ENCODE measurements around the gene WASF3.

Gene WASF3

GRCh38 chr13:26560456-26560855 lies 3.0 kb downstream of the WASF3 start:
- Histone ChIP-seq H3K27me3 (peaks cover 18% of the 10 kb centered on the region), H3K4me1 (no peaks in the 10 kb centered on the region), H3K36me3 (no peaks in the 10 kb centered on the region), H3K9ac (no peak overlapping the region), H3K27ac (no peak overlapping the region), H4K20me1 (no peaks in the 10 kb centered on the region; the same call in 1 of the 2 replicates), H3K4me2 (no peak overlapping the region), H3K4me3 (no peak overlapping the region), H3K9me3 (peaks cover 13% of the 10 kb centered on the region)
- TF ChIP-seq Cebpa-rat (IDR thresholded peaks at IDR 0.05), result no peak

- Histone ChIP-seq H3K4me2 (no peak overlapping the region), H3K9me3 (peaks cover 13% of the 10 kb centered on the region), H4K20me1 (no peaks in the 10 kb centered on the region; the same call in 1 of the 2 replicates), H3K9ac (no peak overlapping the region), H3K36me3 (no peaks in the 10 kb centered on the region), H3K4me3 (no peak overlapping the region), H3K27ac (no peak overlapping the region), H3K4me1 (no peaks in the 10 kb centered on the region), H3K27me3 (peaks cover 18% of the 10 kb centered on the region)
- TF ChIP-seq Cebpa-rat (IDR thresholded peaks at IDR 0.05), result no peak
Observed at GRCh38 chr13:26561067-26561466, 3.6 kb downstream of the WASF3 start.

GRCh38 chr13:26561651-26562511 lies 4.4 kb downstream of the WASF3 start:
- H3K4me2 ChIP-seq, result no peak overlapping the region

GRCh38 chr13:26562512-26562890 lies 5.0 kb downstream of the WASF3 start:
- H3K27me3 ChIP-seq, result peaks cover 18% of the 10 kb centered on the region

More at GRCh38 chr13:26561651-26562511, 4.4 kb downstream of the WASF3 start:
- H3K4me3 ChIP-seq, result no peak overlapping the region
- no peak overlapping the region for H3K27ac ChIP-seq
- H3K4me1 ChIP-seq, result no peaks in the 10 kb centered on the region
- H3K9me3 ChIP-seq, result peaks cover 13% of the 10 kb centered on the region
- no peaks in the 10 kb centered on the region for H3K36me3 ChIP-seq
- TF ChIP-seq Cebpa-rat (IDR thresholded peaks at IDR 0.05), result no peak
- no peak overlapping the region for H3K9ac ChIP-seq
- H4K20me1 ChIP-seq, result no peaks in the 10 kb centered on the region; the same call in 1 of the 2 replicates
- H3K27me3 ChIP-seq, result peaks cover 18% of the 10 kb centered on the region

GRCh38 chr13:26563713-26564112 lies 6.2 kb downstream of the WASF3 start:
- Histone ChIP-seq H4K20me1 (no peaks in the 10 kb centered on the region; the same call in 1 of the 2 replicates), H3K9me3 (no peaks in the 10 kb centered on the region), H3K36me3 (no peaks in the 10 kb centered on the region), H3K4me3 (no peak overlapping the region), H3K27ac (no peak overlapping the region), H3K27me3 (peaks cover 10% of the 10 kb centered on the region), H3K4me1 (no peaks in the 10 kb centered on the region), H3K4me2 (no peak overlapping the region), H3K9ac (no peak overlapping the region)
- TF ChIP-seq Cebpa-rat (IDR thresholded peaks at IDR 0.05), result no peak

More at GRCh38 chr13:26562512-26562890, 5.0 kb downstream of the WASF3 start:
- H3K27ac ChIP-seq, result no peak overlapping the region
- no peaks in the 10 kb centered on the region for H3K36me3 ChIP-seq
- no peak overlapping the region for H3K4me3 ChIP-seq
- no peaks in the 10 kb centered on the region for H3K4me1 ChIP-seq
- H3K9me3 ChIP-seq, result peaks cover 9% of the 10 kb centered on the region
- H3K4me2 ChIP-seq, result no peak overlapping the region
- no peak for TF ChIP-seq Cebpa-rat (IDR thresholded peaks at IDR 0.05)
- no peaks in the 10 kb centered on the region; the same call in 1 of the 2 replicates for H4K20me1 ChIP-seq
- H3K9ac ChIP-seq, result no peak overlapping the region

- H3K36me3 ChIP-seq, result no peaks in the 10 kb centered on the region
- no peaks in the 10 kb centered on the region for H3K9me3 ChIP-seq
- no peaks in the 10 kb centered on the region for H3K4me1 ChIP-seq
- H4K20me1 ChIP-seq, result no peaks in the 10 kb centered on the region
- H3K4me2 ChIP-seq, result no peak overlapping the region
- TF ChIP-seq Cebpa-rat (IDR thresholded peaks at IDR 0.05), result no peak
- no peak overlapping the region for H3K4me3 ChIP-seq
- H3K9ac ChIP-seq, result no peak overlapping the region
- H3K27me3 ChIP-seq, result no peaks in the 10 kb centered on the region
- no peak overlapping the region for H3K27ac ChIP-seq
Observed at GRCh38 chr13:26568132-26568815, 10.8 kb downstream of the WASF3 start.

- Histone ChIP-seq H3K27me3 (no peaks in the 10 kb centered on the region), H3K4me2 (no peak overlapping the region), H3K4me3 (no peak overlapping the region), H3K9me3 (no peaks in the 10 kb centered on the region), H3K36me3 (no peaks in the 10 kb centered on the region), H3K27ac (no peak overlapping the region), H4K20me1 (no peaks in the 10 kb centered on the region), H3K9ac (no peak overlapping the region), H3K4me1 (no peaks in the 10 kb centered on the region)
- TF ChIP-seq Cebpa-rat (IDR thresholded peaks at IDR 0.05), result no peak
Observed at GRCh38 chr13:26571518-26571917, 14.0 kb downstream of the WASF3 start.

GRCh38 chr13:26575244-26575643 lies 17.8 kb downstream of the WASF3 start:
- H4K20me1 ChIP-seq, result no peaks in the 10 kb centered on the region
- no peak overlapping the region for H3K27ac ChIP-seq
- H3K9me3 ChIP-seq, result no peaks in the 10 kb centered on the region; the same call in 1 of the 2 replicates
- no peak overlapping the region for H3K4me3 ChIP-seq
- no peaks in the 10 kb centered on the region for H3K36me3 ChIP-seq
- H3K9ac ChIP-seq, result no peak overlapping the region
- no peaks in the 10 kb centered on the region for H3K4me1 ChIP-seq
- no peaks in the 10 kb centered on the region for H3K27me3 ChIP-seq
- H3K4me2 ChIP-seq, result no peak overlapping the region
- no peak for TF ChIP-seq Cebpa-rat (IDR thresholded peaks at IDR 0.05)

- H3K4me2 ChIP-seq, result no peak overlapping the region
- H3K9ac ChIP-seq, result no peak overlapping the region
- no peak for TF ChIP-seq Cebpa-rat (IDR thresholded peaks at IDR 0.05)
- no peaks in the 10 kb centered on the region for H3K36me3 ChIP-seq
- H3K9me3 ChIP-seq, result no peaks in the 10 kb centered on the region; the same call in 1 of the 2 replicates
- H3K4me1 ChIP-seq, result no peaks in the 10 kb centered on the region
- H3K4me3 ChIP-seq, result no peak overlapping the region
- H3K27me3 ChIP-seq, result no peaks in the 10 kb centered on the region
- no peak overlapping the region for H3K27ac ChIP-seq
- no peaks in the 10 kb centered on the region for H4K20me1 ChIP-seq
Observed at GRCh38 chr13:26579580-26579979, 22.1 kb downstream of the WASF3 start.

- no peaks in the 10 kb centered on the region for H3K27me3 ChIP-seq
- no peaks in the 10 kb centered on the region for H4K20me1 ChIP-seq
- H3K36me3 ChIP-seq, result no peaks in the 10 kb centered on the region
- H3K4me3 ChIP-seq, result no peak overlapping the region
- no peaks in the 10 kb centered on the region for H3K4me1 ChIP-seq
- no peak overlapping the region for H3K4me2 ChIP-seq
- H3K9ac ChIP-seq, result no peak overlapping the region
- no peaks in the 10 kb centered on the region for H3K9me3 ChIP-seq
- no peak for TF ChIP-seq Cebpa-rat (IDR thresholded peaks at IDR 0.05)
- H3K27ac ChIP-seq, result no peak overlapping the region
Observed at GRCh38 chr13:26583662-26584061, 26.2 kb downstream of the WASF3 start.

Data from BLaER1 (cell line).